ENCODE results near the gene PNPLA5.

GRCh38 chr22:43900206-43900605 lies 8.4 kb upstream of the PNPLA5 start:
- TF ChIP-seq POLR2AphosphoS5 (IDR thresholded peaks at IDR 0.05), result no peak
- TF ChIP-seq POLR2A (IDR thresholded peaks at IDR 0.05), result no peak
- no peak for TF ChIP-seq CTCF (IDR thresholded peaks at IDR 0.05 in 8 of 11, conservative IDR thresholded peaks at IDR 0.05 in 3 of 11)
